GM21526 (cell line): ENCODE data around the gene RECK.

Experiments used
- ATAC-seq: cut with Tn5 transposase; IDR thresholded peaks from one replicate; pipeline ENCODE4 v1.9.1; 2021; ENCODE audit warnings: moderate library complexity; ENCODE audit not compliant: unreplicated experiment, low FRiP score

Gene RECK

GRCh38 chr9:36135741-36136271, 99.1 kb downstream of the RECK start:
- ATAC-seq: no peak

GRCh38 chr9:36136272-36136893, 99.7 kb downstream of the RECK start, which contains the start of gene GLIPR2:
Gene GLIPR2, plus strand, starts transcription at chr9:36136733. Its CDS starts 46 bp downstream, at chr9:36136779.
- peak; percentile 87 for ATAC-seq

GRCh38 chr9:36136894-36137391, 100.2 kb downstream of the RECK start:
- peak; percentile 34 for ATAC-seq

GRCh38 chr9:36137392-36138004, 100.8 kb downstream of the RECK start:
- no peak for ATAC-seq

GRCh38 chr9:36138496-36138895, 101.8 kb downstream of the RECK start:
- no peak for ATAC-seq

- ATAC-seq: no peak
These were observed 102.2 kb downstream of the RECK start for GRCh38 chr9:36138901-36139300.

- no peak for ATAC-seq
These were observed 103.7 kb downstream of the RECK start for GRCh38 chr9:36140086-36141084.

GRCh38 chr9:36141288-36141687, 104.6 kb downstream of the RECK start:
- no peak for ATAC-seq

- ATAC-seq: no peak
These were observed 105.0 kb downstream of the RECK start for GRCh38 chr9:36141761-36142160.

- ATAC-seq: no peak
These were observed 106.0 kb downstream of the RECK start for GRCh38 chr9:36142510-36143244.

GRCh38 chr9:36143245-36143641, 106.5 kb downstream of the RECK start:
- no peak for ATAC-seq

- no peak for ATAC-seq
These were observed 107.9 kb downstream of the RECK start for GRCh38 chr9:36144309-36145232.

GRCh38 chr9:36145970-36146369, 109.3 kb downstream of the RECK start:
- no peak for ATAC-seq

GRCh38 chr9:36146651-36147050, 109.9 kb downstream of the RECK start:
- ATAC-seq: no peak

GRCh38 chr9:36147441-36148175, 110.9 kb downstream of the RECK start:
- ATAC-seq: no peak

GRCh38 chr9:36148311-36149051, 111.8 kb downstream of the RECK start:
- no peak for ATAC-seq

- no peak for ATAC-seq
These were observed 112.5 kb downstream of the RECK start for GRCh38 chr9:36149197-36149596.
